Vagina (tissue), 2 donors: ENCODE data around the gene MAP2K3.

Experiments used
- CTCF ChIP-seq, 3 experiments: fragments of 450-650 bp in 2 of 3; fragments of 200-600 bp in 1 of 3; sonication (generic) in 1 of 3; IDR thresholded peaks; one replicate each; pipeline ENCODE4 v1.5.1; 2017 to 2019; ENCODE audit warnings: antibody characterized with exemption in 3 of 3, mild to moderate bottlenecking in 2 of 3, moderate library complexity in 2 of 3
- POLR2A ChIP-seq, 2 donors: fragments of 450-650 bp; IDR thresholded peaks; one replicate each; pipeline ENCODE4 v1.6.1; 2017; ENCODE audit warnings: antibody characterized with exemption in 2 of 2, mild to moderate bottlenecking in 2 of 2, moderate library complexity in 2 of 2
- POLR2AphosphoS5 ChIP-seq, 2 donors: sonication (generic); formaldehyde crosslinking; IDR thresholded peaks; one replicate each; pipeline ENCODE4 v1.9.0; 2017; ENCODE audit warnings: antibody characterized with exemption in 2 of 2, mild to moderate bottlenecking in 2 of 2, low read depth in 1 of 2; ENCODE audit not compliant: insufficient read depth in 1 of 2

DNA sequence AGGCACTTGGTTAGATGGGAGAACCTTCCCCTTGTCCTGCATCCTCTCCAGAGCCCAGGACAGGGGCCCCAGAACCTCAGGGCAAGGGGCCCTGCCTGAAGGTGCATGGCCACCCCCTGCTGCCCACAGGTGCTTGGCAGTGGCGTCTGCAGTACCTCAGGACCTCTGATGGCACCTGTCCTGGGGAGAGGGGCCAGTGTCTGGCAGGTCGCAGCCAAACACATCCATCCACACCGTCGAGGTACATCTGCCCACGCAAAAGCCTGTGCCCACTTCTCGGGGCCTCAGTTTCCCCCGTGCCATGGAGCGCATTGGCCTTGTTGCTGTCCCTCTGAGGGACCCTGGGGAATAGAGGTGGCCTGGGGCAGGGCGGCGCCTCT, 9.3 kb downstream of the MAP2K3 start:
- TF ChIP-seq POLR2A (IDR thresholded peaks at IDR 0.05) (no peak), CTCF (IDR thresholded peaks at IDR 0.05) (no peak), POLR2AphosphoS5 (IDR thresholded peaks at IDR 0.05; ENCODE audit: insufficient read depth in 1 of 2, low read depth in 1 of 2) (no peak)
